Fibroblast of skin of right quadriceps (primary cell): ENCODE results near the gene DOP1B.
"Not testable (repeated sequence)": the region's sequence is repeated elsewhere in the genome, so short reads cannot be mapped to it uniquely, and the experiment has no call there.

Experiments
- DNase-seq: peaks from one replicate; pipeline ENCODE4 v3.0.0-alpha.2; 2013

Gene DOP1B

DNA sequence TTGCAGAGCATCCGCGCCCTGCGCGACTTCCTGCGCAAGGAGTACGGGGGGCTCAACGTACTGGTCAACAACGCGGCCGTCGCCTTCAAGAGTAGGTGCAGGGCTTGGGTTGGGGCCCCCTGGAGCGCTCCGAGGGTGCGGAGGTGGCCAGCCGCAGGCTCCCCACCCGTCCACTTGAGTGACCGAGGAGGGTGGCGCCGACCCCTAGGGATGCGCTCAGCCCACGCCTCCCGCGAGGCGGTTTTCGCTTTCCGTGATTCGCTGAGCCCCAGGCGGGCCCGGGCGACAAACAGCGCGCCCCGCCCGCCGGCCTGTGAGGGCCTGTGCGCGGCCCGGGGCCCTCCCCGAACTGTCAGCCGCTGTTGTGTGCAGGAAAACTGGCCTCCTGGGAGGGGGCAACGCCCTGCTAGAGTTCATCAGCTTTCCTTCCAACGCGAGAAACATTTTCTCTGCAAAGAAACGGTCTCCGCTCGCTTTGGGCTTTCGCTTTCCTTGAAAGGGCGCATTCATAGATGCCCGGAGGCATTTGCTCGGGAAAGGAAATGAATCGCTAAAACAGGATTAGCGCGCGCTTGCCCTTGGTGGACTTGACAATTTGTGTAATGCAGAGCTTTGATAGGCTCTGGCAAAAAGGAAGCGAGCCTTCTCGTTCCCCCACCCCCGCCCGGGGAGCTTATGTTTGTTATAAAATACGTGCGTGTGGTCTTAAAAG, 21.1 kb upstream of the DOP1B start:
- DNase-seq: peak; percentile 84

- DNase-seq: not testable (repeated sequence)
Observed at GRCh38 chr21:36139791-36140190, 16.8 kb upstream of the DOP1B start.

DNA sequence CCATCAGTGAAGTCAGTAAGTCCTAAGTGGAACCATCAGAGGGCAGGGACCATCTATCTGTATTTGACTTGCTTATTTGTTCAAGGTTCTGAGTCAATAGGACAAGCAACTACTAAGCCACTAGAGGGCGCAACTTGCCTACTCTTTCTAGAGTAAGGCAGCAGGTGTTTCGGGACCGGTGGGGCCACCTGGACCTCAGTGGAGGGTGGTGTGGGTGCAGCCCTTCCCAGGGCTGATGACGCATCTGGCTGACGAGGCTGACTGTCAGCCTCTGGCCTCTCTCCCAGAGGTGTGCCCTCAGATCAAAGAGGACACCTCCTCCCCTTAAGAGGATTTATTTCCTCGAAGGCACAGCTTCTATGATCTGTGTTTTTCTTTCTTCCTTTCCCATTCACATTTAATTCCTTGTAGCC, 15.1 kb upstream of the DOP1B start:
- DNase-seq: peak; percentile 78

DNA sequence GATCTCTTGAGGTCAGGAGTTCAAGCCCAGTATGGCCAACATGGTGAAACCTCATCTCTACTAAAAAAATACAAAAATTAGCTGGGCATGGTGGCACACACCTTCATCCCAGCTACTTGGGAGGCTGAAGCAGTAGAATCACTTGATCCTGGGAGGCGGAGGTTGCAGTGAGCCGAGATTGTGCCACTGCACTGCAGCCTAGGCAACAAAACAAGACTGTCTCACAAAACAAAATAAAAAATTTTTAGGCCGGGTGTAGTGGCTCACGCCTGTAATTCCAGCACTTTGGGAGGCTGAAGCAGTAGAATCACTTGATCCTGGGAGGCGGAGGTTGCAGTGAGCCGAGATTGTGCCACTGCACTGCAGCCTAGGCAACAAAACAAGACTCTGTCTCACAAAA, 12.4 kb upstream of the DOP1B start:
- DNase-seq: not testable (repeated sequence)

DNA sequence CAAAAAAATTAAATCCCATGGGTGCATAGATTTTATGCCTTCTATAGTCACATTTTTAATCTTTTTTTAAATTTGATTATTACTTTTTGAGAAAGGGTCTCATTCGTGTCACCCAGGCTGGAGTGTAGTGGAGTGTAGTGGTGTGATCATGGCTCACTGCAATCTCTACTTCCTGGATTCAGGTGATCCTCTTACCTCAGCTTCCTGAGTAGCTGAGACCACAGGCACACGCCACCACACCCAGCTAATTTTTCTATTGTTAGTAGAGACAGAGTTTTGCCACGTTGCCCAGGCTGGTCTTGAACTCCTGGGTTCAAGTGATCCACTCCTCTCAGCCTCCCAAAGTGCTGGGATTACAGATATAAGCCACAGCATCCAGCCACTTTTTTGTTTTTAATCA, 11.4 kb upstream of the DOP1B start:
- no peak for DNase-seq

GRCh38 chr21:36147911-36148310, 8.7 kb upstream of the DOP1B start:
- DNase-seq: no peak

GRCh38 chr21:36148886-36149285, 7.7 kb upstream of the DOP1B start:
- DNase-seq: no peak

DNA sequence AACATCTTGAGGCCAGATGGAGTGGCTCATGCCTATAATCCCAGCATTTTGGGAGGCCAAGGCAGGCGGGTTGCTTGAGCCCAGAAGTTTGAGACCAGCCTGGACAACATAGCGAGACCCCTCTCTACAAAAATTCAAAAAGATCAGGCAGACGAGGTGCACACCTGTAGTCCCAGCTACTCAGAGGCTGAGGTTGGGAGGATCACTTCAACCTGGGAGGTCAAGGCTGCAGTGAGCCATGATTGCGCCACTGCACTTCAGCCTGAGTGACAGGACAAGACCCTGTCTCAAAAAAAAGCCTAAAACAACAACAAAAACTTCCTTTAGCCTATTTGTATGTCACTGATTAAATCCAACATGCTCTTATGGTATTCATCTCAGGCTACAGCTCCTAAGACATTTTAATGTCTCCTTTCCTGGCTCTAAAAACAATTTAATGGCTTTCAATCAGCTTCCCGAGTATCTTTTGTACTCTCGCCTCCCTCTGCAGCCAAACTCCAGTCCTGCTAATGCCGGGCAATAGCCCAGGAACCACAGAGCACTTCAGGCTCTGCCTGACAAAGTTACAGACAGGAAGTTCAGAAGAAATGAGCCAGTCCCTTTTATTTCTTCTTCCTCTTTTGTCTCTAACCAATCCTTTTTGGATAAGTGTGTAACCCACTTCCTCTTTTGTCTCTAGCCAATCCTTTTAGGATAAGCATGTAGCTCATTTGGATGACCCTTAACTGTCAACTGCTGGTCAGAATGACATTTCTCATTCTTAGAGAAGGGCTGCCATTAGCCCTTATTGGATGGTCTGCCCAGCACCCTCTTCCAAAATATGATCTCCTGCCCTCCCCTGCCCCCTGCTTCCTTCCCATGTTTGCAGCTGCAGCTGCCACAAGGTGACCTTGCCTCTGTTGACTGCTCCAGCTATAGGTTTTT, 6.6 kb upstream of the DOP1B start:
- DNase-seq: peak; percentile 45

DNA sequence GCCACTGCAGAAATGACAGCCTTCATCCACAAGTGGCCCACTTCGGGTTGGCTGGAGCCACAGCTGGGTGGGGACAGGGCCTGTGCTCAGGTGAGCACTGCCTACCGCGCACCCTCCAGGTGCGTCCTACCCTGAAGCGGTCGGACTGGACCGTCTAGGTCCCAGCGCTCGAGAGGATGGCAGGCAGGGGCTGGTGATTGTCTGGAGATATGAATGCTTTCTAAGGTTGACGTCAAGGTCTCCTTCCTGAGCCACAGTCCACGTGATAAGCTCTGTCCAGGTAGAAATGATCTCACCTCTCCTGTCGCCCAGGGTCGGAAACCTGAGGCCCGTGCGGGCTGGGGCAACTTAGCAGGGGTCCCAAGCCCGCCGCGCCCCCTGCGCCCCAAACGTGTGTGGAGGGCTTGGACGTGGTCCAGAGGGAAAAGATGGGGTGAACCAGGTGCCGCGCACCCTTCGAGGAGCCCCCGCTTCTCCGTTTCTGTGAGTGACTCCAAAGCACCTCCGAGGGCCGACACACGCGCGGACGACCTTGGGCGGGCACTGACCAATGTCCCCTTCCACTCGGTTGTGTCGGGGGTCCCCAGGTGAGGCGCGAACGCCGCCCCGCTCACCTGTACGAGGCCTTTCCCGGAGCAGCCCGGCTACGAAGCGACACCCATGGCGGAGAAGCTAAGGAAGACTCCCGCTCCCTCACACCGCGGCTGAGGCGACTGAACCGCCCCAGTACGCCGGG, 853 bp upstream of the DOP1B start:
- no peak for DNase-seq

DNA sequence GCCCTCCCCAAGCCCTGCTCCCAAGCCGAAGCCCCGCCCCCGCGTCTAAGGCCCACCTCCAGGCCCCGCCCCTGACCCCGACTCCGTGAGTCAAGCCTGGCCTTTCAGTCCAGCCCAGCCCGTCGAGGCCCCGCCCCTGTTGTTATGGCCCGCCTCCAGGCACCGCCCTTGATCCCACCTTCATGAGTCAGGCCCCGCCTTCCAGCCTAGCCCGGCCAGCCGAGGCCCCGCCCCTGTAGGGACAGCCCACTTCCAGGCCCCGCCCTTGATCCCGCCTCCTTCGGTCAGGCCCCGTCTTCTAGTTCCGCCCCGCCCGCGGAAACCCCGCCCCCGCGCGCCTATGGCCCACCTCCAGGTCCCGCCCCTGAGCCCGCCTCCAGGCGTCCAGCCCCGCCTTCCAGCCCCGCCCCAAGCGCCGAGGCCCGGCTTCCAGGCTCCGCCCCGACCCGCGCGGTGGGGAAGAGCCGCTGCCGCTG, 247 bp upstream of the DOP1B start:
- peak; percentile 98 for DNase-seq

GRCh38 chr21:36159356-36159921, 2.8 kb downstream of the DOP1B start:
- no peak for DNase-seq

DNA sequence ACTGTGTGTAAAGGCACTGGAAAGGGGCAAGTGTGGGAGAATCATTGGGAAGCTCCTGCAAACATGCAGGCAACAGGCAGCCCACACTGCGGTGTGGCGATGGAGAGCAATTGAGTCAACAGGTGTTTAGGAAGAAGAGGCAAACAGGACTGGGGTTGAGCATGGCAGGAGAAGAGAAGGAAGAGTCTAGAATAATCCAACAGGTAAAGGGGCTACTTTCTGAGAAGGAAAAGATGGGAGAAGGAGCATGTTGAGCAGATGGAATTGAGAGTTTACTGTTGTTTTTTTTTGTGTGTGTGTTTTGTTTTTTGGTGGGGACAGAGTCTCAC, 4.2 kb downstream of the DOP1B start:
- DNase-seq: no peak

GRCh38 chr21:36162631-36163030, 6.0 kb downstream of the DOP1B start:
- DNase-seq: no peak

- no peak for DNase-seq
Observed at GRCh38 chr21:36163750-36164741, 7.4 kb downstream of the DOP1B start.

GRCh38 chr21:36165356-36165755, 8.7 kb downstream of the DOP1B start:
- no peak for DNase-seq

- DNase-seq: no peak
Observed at GRCh38 chr21:36166705-36167104, 10.1 kb downstream of the DOP1B start.

GRCh38 chr21:36167541-36167940, 10.9 kb downstream of the DOP1B start:
- DNase-seq: no peak

- DNase-seq: no peak
Observed at GRCh38 chr21:36169470-36170128, 13.0 kb downstream of the DOP1B start.

- no peak for DNase-seq
Observed at GRCh38 chr21:36170823-36171222, 14.2 kb downstream of the DOP1B start.

- no peak for DNase-seq
Observed at GRCh38 chr21:36171336-36171735, 14.7 kb downstream of the DOP1B start.

DNA sequence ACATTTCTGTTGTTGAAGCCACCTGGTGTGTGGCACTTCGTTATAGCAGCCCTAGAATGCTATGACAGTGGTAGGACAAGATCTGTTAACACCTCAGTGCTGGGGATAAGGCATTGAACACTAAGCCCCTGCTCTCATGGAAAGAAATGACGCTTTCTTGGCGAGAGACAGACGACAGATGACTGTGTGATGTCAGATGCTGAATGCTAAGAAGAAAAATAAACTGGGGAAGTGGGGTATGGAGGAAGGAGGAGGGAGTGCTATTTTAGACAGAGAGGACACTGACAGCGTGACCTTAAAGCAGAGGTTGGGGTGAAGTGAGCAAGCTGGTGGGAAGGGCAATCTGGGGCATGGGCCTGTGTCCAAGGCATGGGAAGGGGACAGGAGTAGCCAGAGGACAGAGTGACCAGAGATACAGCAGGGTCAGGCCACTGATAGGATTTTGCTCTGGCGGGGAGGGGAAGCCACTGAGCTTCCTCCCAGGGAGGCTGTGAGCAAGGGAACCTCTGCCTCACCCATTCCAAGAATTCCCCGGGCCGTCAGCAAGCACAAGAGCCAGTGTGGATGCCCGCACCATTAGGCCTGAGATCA, 15.2 kb downstream of the DOP1B start:
- DNase-seq: no peak
